ENCODE data around the gene INSL4.

INSL4 gene

GRCh38 chr9:5193345-5193744, 37.9 kb upstream of the INSL4 start:
- DNase-seq (ENCODE audit: low read depth) = no peak
- no peak overlapping the region for H3K4me3 ChIP-seq (ENCODE audit: low read depth, low read length)
- TF ChIP-seq, protein P1, sequence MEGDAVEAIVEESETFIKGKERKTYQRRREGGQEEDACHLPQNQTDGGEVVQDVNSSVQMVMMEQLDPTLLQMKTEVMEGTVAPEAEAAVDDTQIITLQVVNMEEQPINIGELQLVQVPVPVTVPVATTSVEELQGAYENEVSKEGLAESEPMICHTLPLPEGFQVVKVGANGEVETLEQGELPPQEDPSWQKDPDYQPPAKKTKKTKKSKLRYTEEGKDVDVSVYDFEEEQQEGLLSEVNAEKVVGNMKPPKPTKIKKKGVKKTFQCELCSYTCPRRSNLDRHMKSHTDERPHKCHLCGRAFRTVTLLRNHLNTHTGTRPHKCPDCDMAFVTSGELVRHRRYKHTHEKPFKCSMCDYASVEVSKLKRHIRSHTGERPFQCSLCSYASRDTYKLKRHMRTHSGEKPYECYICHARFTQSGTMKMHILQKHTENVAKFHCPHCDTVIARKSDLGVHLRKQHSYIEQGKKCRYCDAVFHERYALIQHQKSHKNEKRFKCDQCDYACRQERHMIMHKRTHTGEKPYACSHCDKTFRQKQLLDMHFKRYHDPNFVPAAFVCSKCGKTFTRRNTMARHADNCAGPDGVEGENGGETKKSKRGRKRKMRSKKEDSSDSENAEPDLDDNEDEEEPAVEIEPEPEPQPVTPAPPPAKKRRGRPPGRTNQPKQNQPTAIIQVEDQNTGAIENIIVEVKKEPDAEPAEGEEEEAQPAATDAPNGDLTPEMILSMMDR (conservative IDR thresholded peaks at IDR 0.05; ENCODE audit: low read depth, low read length) = no peak

DNA sequence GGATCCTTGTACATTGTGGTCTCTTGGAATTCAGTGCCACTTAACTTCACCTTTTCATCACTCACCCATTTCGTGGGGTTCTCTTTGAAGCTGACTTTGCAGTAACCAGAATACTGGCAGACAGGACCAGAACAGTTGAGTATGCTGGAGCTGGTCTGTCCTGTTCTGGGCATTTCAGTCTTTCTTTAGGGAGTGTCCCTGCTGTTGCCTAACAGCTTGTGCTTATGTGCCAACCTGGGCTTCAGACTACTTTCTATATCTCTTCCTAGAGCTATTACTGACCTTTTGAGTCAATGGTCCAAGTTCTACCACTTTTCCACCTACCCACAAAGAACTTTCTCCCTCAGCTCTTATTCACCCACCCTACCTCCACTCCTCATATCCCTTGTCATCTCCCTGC, 35.8 kb upstream of the INSL4 start:
- TF ChIP-seq, protein P1 (conservative IDR thresholded peaks at IDR 0.05; ENCODE audit: low read depth, low read length) = no peak
- H3K4me3 ChIP-seq (ENCODE audit: low read depth, low read length) = no peak overlapping the region
- no peak for DNase-seq (ENCODE audit: low read depth)

- TF ChIP-seq, protein P1 (conservative IDR thresholded peaks at IDR 0.05; ENCODE audit: low read depth, low read length) = no peak
These were observed 26.1 kb upstream of the INSL4 start for GRCh38 chr9:5205071-5205470.

DNA sequence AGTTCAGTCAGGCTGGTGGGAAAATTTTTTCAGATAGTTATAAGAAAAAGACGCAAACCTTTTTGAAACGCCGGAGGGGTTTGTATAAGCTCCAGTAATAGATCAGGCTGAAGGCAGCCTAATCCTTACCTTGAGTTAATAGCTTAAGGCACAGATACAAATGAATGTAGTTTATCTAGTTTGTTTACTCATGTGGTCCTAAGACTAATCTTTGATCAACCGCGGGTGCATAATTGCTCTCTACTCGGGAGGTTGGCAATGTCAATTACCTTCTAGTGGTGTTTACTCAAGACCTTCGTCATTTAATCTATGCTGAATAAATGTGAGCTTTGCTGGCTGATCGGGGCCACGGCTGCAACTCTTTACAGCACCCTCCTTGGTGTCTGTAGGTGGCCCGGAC, 665 bp upstream of the INSL4 start:
- no peak for DNase-seq (ENCODE audit: low read depth)
- TF ChIP-seq, protein P1 (conservative IDR thresholded peaks at IDR 0.05; ENCODE audit: low read depth, low read length) = no peak
- H3K4me3 ChIP-seq (ENCODE audit: low read depth, low read length) = no peak overlapping the region

More at GRCh38 chr9:5205071-5205470, 26.1 kb upstream of the INSL4 start:
- no peak overlapping the region for H3K4me3 ChIP-seq (ENCODE audit: low read depth, low read length)
- DNase-seq (ENCODE audit: low read depth) = no peak

DNA sequence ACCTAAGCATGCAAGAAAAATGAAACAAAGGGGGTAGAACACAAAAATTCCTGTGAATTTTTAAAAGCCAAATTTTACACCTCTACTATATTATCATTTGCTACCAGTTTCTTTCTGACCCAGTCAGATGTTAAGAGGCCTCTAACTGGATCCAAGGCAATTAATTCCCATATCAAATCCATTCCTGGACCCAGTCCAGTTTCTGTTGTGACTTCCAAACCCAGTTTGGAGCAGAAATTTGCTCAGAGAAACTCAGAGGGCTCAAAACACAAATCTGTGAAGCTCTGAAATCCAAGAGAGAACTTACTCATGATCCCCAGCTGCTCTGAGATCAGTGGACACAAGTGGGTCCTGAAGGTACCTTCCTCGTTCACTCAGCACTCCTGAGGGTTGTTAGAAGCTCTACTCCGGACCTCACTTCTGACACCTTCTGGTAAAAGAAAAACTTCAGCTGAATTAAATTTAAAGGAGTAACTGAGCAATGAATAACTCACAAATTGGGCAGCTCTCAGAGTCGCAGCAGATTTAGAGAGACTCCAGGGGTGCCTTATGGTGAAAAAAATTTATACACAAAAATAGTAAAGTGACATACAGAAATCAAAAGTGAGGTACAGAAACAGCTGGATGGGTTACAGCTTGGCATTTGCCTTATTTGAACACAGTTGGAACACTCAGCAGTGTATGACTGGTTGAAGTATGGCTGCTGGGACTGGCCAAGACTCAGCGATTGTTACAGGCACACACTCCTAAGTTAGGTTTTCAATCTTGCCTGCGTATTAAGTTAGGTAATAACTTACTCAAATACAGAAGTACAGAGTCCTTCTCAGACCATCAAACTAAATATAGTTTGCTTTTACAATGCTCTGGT, 32.4 kb downstream of the INSL4 start:
- TF ChIP-seq, protein P1 (conservative IDR thresholded peaks at IDR 0.05; ENCODE audit: low read depth, low read length) = peak; percentile 48
- DNase-seq (ENCODE audit: low read depth) = peak; percentile 63

GRCh38 chr9:5264219-5264595, 33.0 kb downstream of the INSL4 start:
- H3K4me3 ChIP-seq (ENCODE audit: low read depth, low read length) = no peak overlapping the region
- TF ChIP-seq, protein P1 (conservative IDR thresholded peaks at IDR 0.05; ENCODE audit: low read depth, low read length) = no peak
- no peak for DNase-seq (ENCODE audit: low read depth)

More for the DNA sequence above, 32.4 kb downstream of the INSL4 start:
- H3K4me3 ChIP-seq (ENCODE audit: low read depth, low read length) = no peak overlapping the region

DNA sequence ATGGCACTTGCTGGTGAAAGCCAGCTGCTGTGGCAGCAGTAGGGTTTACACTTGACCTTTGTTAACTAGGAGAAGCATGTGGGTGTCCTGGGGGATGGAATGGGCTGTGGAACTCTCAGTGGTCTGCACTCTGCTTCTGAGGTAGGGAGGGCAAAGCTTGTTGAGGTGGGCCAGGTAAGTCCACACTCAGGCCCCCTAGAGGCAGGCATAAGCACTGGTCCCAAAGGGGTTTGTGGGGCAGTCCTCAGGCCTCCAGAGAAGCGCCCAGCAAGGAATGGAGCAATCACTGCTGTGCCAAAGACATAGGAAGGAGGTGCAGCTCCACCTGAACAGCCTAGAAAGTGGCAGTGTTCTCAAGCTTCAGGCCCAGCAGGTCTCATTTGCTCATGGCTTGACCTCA, 34.7 kb downstream of the INSL4 start:
- TF ChIP-seq, protein P1 (conservative IDR thresholded peaks at IDR 0.05; ENCODE audit: low read depth, low read length) = no peak
- no peak overlapping the region for H3K4me3 ChIP-seq (ENCODE audit: low read depth, low read length)
- DNase-seq (ENCODE audit: low read depth) = no peak

All from choroid plexus epithelial cell (primary cell).